ENCODE measurements around the gene GRIA1.

The GRIA1 gene

GRCh38 chr5:153490118-153491037, at the start of gene GRIA1:
Gene GRIA1, plus strand, starts transcription at chr5:153490670.
- no peak for DNase-seq

- DNase-seq = no peak
Observed at GRCh38 chr5:153445875-153446579, 44.4 kb upstream of the GRIA1 start.

DNA sequence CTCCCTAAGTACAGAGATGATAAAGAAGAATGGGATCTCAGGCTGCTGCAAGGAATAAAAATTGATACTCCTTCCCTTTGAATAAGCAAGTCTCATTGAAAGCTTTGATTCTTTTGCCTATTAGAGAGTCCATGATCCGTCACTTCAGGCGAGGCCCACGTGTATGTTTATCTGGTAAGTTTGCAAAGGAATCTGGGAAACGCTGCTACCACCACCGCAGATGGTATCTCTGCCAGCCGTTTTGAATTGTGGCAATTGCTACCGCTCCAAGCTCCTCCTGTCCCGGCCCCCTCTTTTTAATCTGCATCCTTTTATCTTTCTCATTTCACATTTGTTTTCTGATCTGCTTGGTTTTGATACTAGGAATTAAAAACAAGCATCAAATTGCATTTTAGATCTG, 42.9 kb upstream of the GRIA1 start:
- DNase-seq = no peak

GRCh38 chr5:153456354-153456753, 34.1 kb upstream of the GRIA1 start:
- no peak for DNase-seq

GRCh38 chr5:153456993-153457392, 33.5 kb upstream of the GRIA1 start:
- no peak for DNase-seq

- no peak for DNase-seq
Observed at GRCh38 chr5:153458268-153458667, 32.2 kb upstream of the GRIA1 start.

GRCh38 chr5:153459051-153459743, 31.3 kb upstream of the GRIA1 start:
- no peak for DNase-seq

GRCh38 chr5:153460421-153460820, 30.0 kb upstream of the GRIA1 start:
- no peak for DNase-seq

DNA sequence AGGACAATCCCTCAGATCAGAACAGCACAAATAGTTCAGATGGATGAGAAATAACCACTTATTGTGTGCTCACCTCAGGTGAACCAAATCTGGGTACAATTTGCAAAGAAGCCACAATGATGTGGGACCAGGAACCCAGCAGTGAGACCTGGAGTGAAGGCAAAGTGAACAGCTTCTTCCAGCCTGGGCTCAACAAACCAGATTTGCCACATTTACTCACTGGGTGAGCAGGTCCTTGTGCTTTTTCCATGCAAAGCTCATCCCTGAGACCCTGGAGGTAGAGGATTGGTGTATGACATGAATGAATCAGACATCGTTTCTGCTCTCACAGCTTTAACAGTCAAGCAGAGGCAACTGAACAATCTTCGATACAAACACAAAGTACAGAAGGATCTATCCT, 29.1 kb upstream of the GRIA1 start:
- DNase-seq = no peak

GRCh38 chr5:153463806-153464205, 26.7 kb upstream of the GRIA1 start:
- DNase-seq = no peak

DNA sequence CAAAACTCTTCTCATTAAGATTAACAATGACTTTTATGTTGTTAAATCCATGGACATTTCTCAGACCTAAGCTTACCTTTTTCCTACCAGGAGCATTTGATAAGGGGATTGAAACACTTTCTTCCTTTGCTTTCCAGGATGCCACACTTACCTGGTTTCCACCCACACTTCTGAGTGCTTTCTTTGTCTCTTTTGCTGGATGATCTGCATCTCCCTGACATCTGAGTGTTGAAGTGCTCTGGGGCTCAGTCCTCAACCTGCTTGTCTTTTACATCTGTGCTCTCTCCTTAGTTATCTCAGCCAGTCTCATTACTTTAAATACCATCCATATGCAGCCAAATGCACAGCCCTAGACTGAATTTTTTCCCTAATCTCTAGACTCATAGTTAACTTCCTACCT, 22.9 kb upstream of the GRIA1 start:
- no peak for DNase-seq

DNA sequence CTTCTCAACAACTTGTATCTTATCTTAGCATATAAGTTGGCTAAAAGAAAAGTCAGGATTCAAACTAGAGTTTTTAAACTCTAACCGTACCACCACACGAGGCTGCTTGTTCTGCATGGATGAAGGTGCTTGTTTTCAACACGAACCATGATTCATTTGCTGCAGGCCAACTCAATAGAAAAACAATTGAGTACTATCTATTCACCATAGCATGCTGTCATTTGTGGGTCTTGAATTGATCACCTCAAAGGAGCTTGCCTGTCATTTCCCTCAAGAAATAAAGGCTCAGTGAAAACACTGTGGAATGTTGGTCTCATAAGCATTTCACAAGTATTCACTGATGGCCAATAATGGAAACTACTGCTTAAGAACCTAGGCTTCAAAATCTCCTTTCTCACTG, 21.0 kb upstream of the GRIA1 start:
- no peak for DNase-seq

- no peak for DNase-seq
Observed at GRCh38 chr5:153470736-153471135, 19.7 kb upstream of the GRIA1 start.

DNA sequence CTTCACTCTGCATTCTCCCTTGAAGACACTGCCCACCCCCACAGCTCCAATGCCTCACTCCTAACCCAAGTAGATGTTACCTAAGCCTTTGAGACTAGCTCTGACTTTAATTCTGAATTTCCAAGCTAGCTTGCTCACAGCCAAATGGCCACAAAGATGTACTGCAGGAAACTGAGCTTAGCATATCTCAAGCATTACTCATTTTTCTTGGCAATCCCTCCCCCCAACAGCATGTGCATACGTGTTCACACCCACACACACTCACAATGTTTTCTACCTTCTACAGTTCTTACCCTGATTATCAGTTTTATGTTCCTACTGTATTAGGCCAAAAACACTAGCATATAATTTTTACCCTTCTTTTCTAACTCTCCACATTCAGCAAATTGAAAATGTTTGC, 13.7 kb upstream of the GRIA1 start:
- DNase-seq = no peak

DNA sequence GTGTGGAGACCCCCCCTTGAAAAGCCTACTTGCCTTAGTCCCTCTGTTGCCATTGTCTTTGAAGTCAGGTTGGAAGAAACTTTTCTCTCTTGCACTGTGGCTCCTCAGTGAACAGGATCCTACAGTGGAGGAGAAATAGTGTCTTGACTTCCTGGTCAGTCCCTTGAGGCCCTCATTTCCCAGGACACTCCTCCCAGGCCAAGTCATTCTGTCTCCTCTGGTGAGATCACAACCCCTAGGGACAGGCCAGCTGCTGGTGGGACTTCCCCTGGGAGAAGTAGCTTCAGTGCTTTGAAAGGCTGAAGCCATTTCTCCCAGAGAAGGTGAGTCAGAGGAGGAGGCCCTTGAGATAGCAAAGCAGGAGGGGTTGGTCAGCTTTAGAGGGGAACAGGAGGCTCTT, 10.1 kb upstream of the GRIA1 start:
- DNase-seq = no peak

- DNase-seq = no peak
Observed at GRCh38 chr5:153483482-153483881, 7.0 kb upstream of the GRIA1 start.

DNA sequence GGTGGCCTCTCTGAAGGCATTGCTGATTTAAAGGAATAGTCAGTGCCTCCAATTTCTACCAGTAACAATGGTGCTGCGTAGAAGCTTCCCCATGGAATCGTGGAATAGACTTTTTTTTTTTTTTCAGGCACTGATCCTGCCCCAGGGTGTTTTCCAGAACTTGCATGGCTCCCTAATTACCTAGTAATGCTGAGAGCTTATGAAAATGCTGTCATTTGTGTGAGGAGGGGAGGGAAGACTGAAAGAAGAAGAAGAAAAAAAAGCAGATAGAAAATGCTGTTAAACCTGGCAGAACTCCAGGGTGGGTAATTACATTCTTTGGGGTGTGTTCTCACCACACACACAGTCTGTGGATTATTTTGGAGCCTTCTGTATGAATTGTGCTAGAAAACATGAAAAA, 4.8 kb upstream of the GRIA1 start:
- no peak for DNase-seq

- no peak for DNase-seq
Observed at GRCh38 chr5:153486771-153487170, 3.7 kb upstream of the GRIA1 start.

GRCh38 chr5:153489611-153490010, 859 bp upstream of the GRIA1 start:
- no peak for DNase-seq

- DNase-seq = no peak
Observed at GRCh38 chr5:153491038-153491744, 721 bp downstream of the GRIA1 start.

DNA sequence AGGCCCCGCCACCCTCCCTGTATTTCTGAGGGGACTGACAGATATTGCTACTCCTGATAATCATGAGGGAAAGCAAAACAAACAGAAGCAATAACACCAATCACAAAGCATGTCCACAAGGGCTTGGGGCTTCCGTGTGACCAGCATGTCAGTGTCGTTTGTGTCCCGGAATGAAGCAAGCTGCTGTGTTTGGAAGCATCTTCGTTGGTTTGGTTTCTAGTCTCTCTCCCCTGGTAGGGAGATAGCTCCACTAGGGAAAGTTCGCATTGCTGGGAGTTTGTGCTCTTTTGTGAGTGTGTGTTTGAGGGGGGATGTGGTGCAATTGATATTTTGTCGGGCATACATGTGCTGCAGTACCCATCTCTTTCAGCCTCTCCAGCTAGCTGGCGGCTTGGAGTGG, 1.4 kb downstream of the GRIA1 start:
- DNase-seq = no peak

DNA sequence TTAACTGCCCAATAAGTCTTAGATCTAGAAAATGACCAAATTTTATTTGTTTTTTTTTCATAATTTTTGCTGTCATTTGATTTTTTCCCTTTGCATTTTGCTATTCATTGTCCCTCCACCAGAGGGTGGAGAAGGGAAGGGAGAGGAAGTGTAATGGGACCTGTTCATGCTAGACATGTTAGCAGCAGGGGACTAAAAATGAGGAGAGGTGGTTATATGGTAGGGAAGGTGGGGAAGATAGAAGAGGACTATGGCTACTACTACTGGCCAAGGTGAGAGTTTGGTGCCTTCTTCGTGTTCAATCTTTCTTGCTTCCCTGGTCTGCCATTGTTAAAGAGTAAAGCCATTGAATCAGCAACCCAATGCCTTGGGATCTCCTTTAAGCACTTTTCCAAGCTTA, 6.4 kb downstream of the GRIA1 start:
- no peak for DNase-seq

DNA sequence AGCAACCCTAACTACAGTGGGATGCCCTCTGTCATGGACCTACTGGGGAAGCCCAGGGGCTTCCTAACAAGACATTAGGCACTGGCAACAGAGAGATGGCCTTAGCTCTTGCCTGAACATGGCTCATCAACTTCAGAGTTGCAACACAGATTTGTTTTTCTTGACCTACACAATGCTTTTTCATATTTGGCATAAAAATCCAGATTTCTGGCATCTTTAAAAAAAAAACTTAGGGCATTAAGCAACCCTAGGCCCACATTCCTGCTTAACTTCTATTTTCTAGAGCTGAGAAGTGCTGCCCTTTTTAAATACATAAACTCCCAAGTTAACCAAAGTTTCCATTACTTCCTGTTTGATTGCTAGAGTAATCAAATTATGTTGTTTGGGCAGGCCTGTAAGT, 8.0 kb downstream of the GRIA1 start:
- DNase-seq = no peak
